ENCODE results near the gene SCAMP1.
A peak's percentile ranks its signal among the peaks of the same experiment; 100 is the strongest.
"Not testable (repeated sequence)": the region's sequence is repeated elsewhere in the genome, so short reads cannot be mapped to it uniquely, and the experiment has no call there.

SCAMP1 gene

GRCh38 chr5:78362220-78362619 is 1.8 kb downstream of the SCAMP1 start:
- DNase-seq: no peak

GRCh38 chr5:78364005-78364404 is 3.6 kb downstream of the SCAMP1 start:
- no peak for DNase-seq

GRCh38 chr5:78367318-78367991 is 7.0 kb downstream of the SCAMP1 start:
- peak; percentile 6 for DNase-seq

GRCh38 chr5:78369680-78370079 is 9.3 kb downstream of the SCAMP1 start:
- DNase-seq: no peak

GRCh38 chr5:78373231-78373630 is 12.8 kb downstream of the SCAMP1 start:
- no peak for DNase-seq

GRCh38 chr5:78376315-78376714 is 15.9 kb downstream of the SCAMP1 start:
- no peak for DNase-seq

- no peak for DNase-seq
Measured at GRCh38 chr5:78377056-78377717, 16.8 kb downstream of the SCAMP1 start.

GRCh38 chr5:78377718-78378105 is 17.3 kb downstream of the SCAMP1 start:
- DNase-seq: no peak

GRCh38 chr5:78387468-78388153 is 27.2 kb downstream of the SCAMP1 start:
- DNase-seq: no peak

- not testable (repeated sequence) for DNase-seq
Measured at GRCh38 chr5:78391357-78391756, 30.9 kb downstream of the SCAMP1 start.

- DNase-seq: no peak
Measured at GRCh38 chr5:78397831-78398230, 37.4 kb downstream of the SCAMP1 start.

- DNase-seq: no peak
Measured at GRCh38 chr5:78399116-78399515, 38.7 kb downstream of the SCAMP1 start.

GRCh38 chr5:78404682-78405293 is 44.4 kb downstream of the SCAMP1 start:
- DNase-seq: no peak

- DNase-seq: no peak
Measured at GRCh38 chr5:78405829-78406750, 45.7 kb downstream of the SCAMP1 start.

- DNase-seq: no peak
Measured at GRCh38 chr5:78407458-78407857, 47.0 kb downstream of the SCAMP1 start.

GRCh38 chr5:78411586-78411985 is 51.2 kb downstream of the SCAMP1 start:
- no peak for DNase-seq

- no peak for DNase-seq
Measured at GRCh38 chr5:78416677-78417425, 56.4 kb downstream of the SCAMP1 start.

- no peak for DNase-seq
Measured at GRCh38 chr5:78419396-78419795, 59.0 kb downstream of the SCAMP1 start.

- DNase-seq: no peak
Measured at GRCh38 chr5:78420548-78420947, 60.1 kb downstream of the SCAMP1 start.

GRCh38 chr5:78424665-78425064 is 64.2 kb downstream of the SCAMP1 start:
- no peak for DNase-seq

- DNase-seq: no peak
Measured at GRCh38 chr5:78429332-78429980, 69.0 kb downstream of the SCAMP1 start.
